ENCODE measurements around the gene TTC28. TPM values are rescaled to one million over a fixed set of nuclear protein-coding genes. Genes with fewer than 3 reads are reported as not detected.

TTC28 gene
- total and polyA plus RNA-seq, 2 donors (not counting 3 experiments of a cell fraction or from before 2014, with no cell fraction given), result 16.5 to 51.1 TPM

DNA sequence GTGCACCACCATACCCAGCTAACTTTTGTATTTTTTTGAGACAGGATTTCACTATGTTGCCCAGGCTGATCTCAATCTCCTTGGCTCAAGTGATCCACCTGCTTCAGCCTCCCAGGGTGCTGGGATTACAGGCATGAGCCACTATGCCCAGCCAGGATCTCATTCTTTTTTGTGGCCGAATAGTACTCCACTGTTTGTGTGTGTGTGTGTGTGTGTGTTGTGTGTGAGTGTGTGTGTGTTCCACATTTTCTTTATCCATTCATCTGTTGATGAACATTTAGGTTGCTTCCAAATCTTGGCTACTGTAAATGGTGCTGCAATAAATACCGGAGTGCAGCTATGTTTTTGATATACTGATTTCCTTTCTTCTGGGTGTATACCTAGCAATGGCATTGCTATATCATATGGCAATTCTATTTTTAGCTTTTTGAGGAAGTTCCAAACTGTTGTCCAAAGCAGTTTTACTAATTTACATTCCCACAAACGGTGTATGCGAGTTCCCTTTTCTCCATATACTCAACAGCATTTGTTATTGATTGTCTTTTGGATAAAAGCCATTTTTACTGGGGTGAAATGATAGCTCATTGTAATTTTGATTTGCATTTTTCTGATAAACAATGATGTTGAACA lies 105.4 kb downstream of the TTC28 start:
- FAIRE-seq, result no peak
- Histone ChIP-seq H4K20me1 (replicated peaks; ENCODE audit: control insufficient read depth, extremely low read depth, insufficient read depth, low read length) (no peaks in the 10 kb centered on the region), H3K27ac (ENCODE audit: insufficient read depth, low read depth, low read length) (no peak overlapping the region), H2AFZ (ENCODE audit: low read depth, low read length) (no peak overlapping the region), H3K9me3 (replicated peaks; ENCODE audit: control insufficient read depth, insufficient read depth, low read length) (no peaks in the 10 kb centered on the region), H3K9me1 (replicated peaks; ENCODE audit: control insufficient read depth, extremely low read depth, insufficient read depth, low read length) (no peaks in the 10 kb centered on the region), H3K79me2 (ENCODE audit: control insufficient read depth, insufficient read depth, low read length) (no peaks in the 10 kb centered on the region), H3K27me3 (ENCODE audit: control insufficient read depth in 2 of 2, insufficient read depth in 2 of 2, low read length in 2 of 2) (no peaks in the 10 kb centered on the region), H3K4me1 (ENCODE audit: control insufficient read depth, extremely low read depth, insufficient read depth, low read length) (no peaks in the 10 kb centered on the region), H3K4me3 (replicated peaks in 1 of 3; ENCODE audit: insufficient read depth in 1 of 3, low read depth in 1 of 3, low read length in 3 of 3) (no peak overlapping the region), H3K36me3 (ENCODE audit: control insufficient read depth in 2 of 2, extremely low read depth in 1 of 2, insufficient read depth in 2 of 2, low read length in 2 of 2) (no peaks in the 10 kb centered on the region), H3K9ac (replicated peaks; ENCODE audit: extremely low read depth, insufficient read depth, low read length) (no peak overlapping the region), H3K4me2 (ENCODE audit: insufficient read depth, low read length) (no peak overlapping the region)
- dilution Hi-C loops (cut with MboI; ENCODE audit: extremely low pct_ligation_motif_present, low sequenced_read_pairs) (no loop called here), intact Hi-C loops (cut with micrococcal nuclease) (no loop called here)
- TF ChIP-seq EZH2 (IDR thresholded peaks at IDR 0.05; ENCODE audit: borderline replicate concordance, low read depth, low read length, severe bottlenecking), result no peak
- TF ChIP-seq MYC (IDR thresholded peaks at IDR 0.05; ENCODE audit: low read depth, low read length), result no peak
- TF ChIP-seq, protein P1, sequence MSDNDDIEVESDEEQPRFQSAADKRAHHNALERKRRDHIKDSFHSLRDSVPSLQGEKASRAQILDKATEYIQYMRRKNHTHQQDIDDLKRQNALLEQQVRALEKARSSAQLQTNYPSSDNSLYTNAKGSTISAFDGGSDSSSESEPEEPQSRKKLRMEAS (IDR thresholded peaks at IDR 0.05; ENCODE audit: insufficient read depth, insufficient read length), result no peak
- no peak for TF ChIP-seq FOS (IDR thresholded peaks at IDR 0.05; ENCODE audit: borderline replicate concordance, insufficient read depth, low read length)
- TF ChIP-seq POLR2AphosphoS5 (IDR thresholded peaks at IDR 0.05; ENCODE audit: insufficient read depth, low read depth, low read length), result no peak
- TF ChIP-seq JUN (IDR thresholded peaks at IDR 0.05; ENCODE audit: borderline replicate concordance, insufficient read depth, insufficient read length, low read depth), result no peak
- TF ChIP-seq POLR2A (IDR thresholded peaks at IDR 0.05; ENCODE audit: low read depth, low read length), result no peak
- TF ChIP-seq, protein P2, sequence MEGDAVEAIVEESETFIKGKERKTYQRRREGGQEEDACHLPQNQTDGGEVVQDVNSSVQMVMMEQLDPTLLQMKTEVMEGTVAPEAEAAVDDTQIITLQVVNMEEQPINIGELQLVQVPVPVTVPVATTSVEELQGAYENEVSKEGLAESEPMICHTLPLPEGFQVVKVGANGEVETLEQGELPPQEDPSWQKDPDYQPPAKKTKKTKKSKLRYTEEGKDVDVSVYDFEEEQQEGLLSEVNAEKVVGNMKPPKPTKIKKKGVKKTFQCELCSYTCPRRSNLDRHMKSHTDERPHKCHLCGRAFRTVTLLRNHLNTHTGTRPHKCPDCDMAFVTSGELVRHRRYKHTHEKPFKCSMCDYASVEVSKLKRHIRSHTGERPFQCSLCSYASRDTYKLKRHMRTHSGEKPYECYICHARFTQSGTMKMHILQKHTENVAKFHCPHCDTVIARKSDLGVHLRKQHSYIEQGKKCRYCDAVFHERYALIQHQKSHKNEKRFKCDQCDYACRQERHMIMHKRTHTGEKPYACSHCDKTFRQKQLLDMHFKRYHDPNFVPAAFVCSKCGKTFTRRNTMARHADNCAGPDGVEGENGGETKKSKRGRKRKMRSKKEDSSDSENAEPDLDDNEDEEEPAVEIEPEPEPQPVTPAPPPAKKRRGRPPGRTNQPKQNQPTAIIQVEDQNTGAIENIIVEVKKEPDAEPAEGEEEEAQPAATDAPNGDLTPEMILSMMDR (IDR thresholded peaks at IDR 0.05; ENCODE audit: extremely low read depth in 1 of 2, insufficient read depth in 1 of 2, low read depth in 1 of 2, low read length in 2 of 2), result no peak
- TF ChIP-seq GATA2 (IDR thresholded peaks at IDR 0.05; ENCODE audit: insufficient read depth, insufficient read length, low read depth, low read length), result no peak
- ChIA-PET CTCF (interaction anchor here (1.1 to 1.9 kb wide), 3 partner anchors 57 to 554 kb away, joined by 3 to 4 read pairs (median 4); no protein-coding TSS in a partner anchor), POLR2A (no interaction called here)
- DNase-seq (ENCODE audit: low read depth, low spot score), result no peak
- no TSS peak for BruUV-seq (replicated peaks)

Measured in endothelial cell of umbilical vein (primary cell).